ENCODE measurements around the gene AK5. TPM values are rescaled to one million over a fixed set of nuclear protein-coding genes. Genes with fewer than 3 reads are reported as not detected.
"Not testable (repeated sequence)": the region's sequence is repeated elsewhere in the genome, so short reads cannot be mapped to it uniquely, and the experiment has no call there.

AK5 gene
- total and polyA plus RNA-seq, 2 of the 4 experiments (the other 2 are of a cell fraction), result 22.5 to 25.8 TPM

DNA sequence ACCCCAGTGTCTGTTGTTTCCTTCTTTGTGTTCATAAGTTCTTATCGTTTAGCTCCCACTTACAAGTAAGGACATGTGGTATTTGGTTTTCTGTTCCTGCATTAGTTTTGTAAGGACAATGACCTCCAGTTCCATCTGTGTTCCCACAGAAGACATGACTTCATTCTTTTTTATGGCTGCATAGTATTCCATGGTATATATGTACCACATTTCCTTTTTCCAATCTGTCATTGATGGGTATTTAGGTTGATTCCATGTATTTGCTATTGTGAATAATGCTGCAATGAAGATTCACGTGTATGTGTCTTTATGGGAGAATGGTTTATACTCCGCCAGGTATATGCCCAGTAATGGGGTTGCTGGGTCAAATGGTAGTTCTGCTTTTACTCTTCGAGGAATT is 127.1 kb downstream of the AK5 start:
- H3K23ac ChIP-seq (ENCODE audit: low read depth, low read length); H2BK5ac ChIP-seq (ENCODE audit: low read depth, low read length, poor library complexity, severe bottlenecking): not testable (repeated sequence)

More for the DNA sequence above, 127.1 kb downstream of the AK5 start:
- Histone ChIP-seq H3K4ac (ENCODE audit: low read depth, low read length) (peak overlapping the region; percentile 32; the same call in 1 of the 2 replicates), H4K8ac (ENCODE audit: low read depth in 2 of 2, low read length in 2 of 2) (peak overlapping the region in 1 of 2 experiments; percentile 55; a peak in 1 of 4 replicates), H3K9me1 (ENCODE audit: insufficient read depth, low read length) (peaks cover 10% of the 10 kb centered on the region), H3K79me1 (ENCODE audit: low read depth in 1 of 2, low read length in 2 of 2) (peaks cover 5 to 52% of the 10 kb centered on the region in 2 experiments; a peak in 2 of 4 replicates), H2BK120ac (ENCODE audit: low read depth, low read length) (peak overlapping the region; percentile 44; the same call in 1 of the 2 replicates)
- intact Hi-C loops (cut with micrococcal nuclease); dilution Hi-C loops (cut with HindIII; ENCODE audit: low sequenced_read_pairs, unreplicated experiment); H3K9me3 ChIP-seq (ENCODE audit: control insufficient read depth, insufficient read depth, low read length); H4K91ac ChIP-seq (ENCODE audit: insufficient read depth, low read depth, low read length); H3K18ac ChIP-seq (ENCODE audit: low read depth, low read length); POLR2A ChIA-PET (ENCODE audit: unreplicated experiment); H2AK9ac ChIP-seq (replicated peaks; ENCODE audit: low read depth, low read length, poor library complexity); H2AK5ac ChIP-seq (ENCODE audit: low read depth, low read length); BruUV-seq (replicated peaks); H4K5ac ChIP-seq (ENCODE audit: low read depth, low read length); H3K4me2 ChIP-seq (ENCODE audit: low read depth, low read length); H3K4me3 ChIP-seq (ENCODE audit: insufficient read depth, low read depth, low read length); H3K27me3 ChIP-seq (ENCODE audit: control insufficient read depth, insufficient read depth, low read length); H3K4me1 ChIP-seq (ENCODE audit: control insufficient read depth, insufficient read depth, low read length); H4K20me1 ChIP-seq (ENCODE audit: insufficient read depth, low read length); DNase-seq; H2BK15ac ChIP-seq (ENCODE audit: low read depth, low read length); H2AFZ ChIP-seq (replicated peaks; ENCODE audit: low read length, poor library complexity); CTCF ChIA-PET; H3K9ac ChIP-seq (ENCODE audit: low read depth, low read length); H3K56ac ChIP-seq (ENCODE audit: extremely low read depth, insufficient read depth, low read length); in situ Hi-C loops (cut with MboI; ENCODE audit: low sequenced_read_pairs); H2BK20ac ChIP-seq (ENCODE audit: low read depth, low read length); H3K36me3 ChIP-seq (ENCODE audit: control insufficient read depth, insufficient read depth, low read length); H3K27ac ChIP-seq (ENCODE audit: insufficient read depth, low read length); H3K14ac ChIP-seq (replicated peaks; ENCODE audit: low read depth, low read length); ATAC-seq (ENCODE audit: low read depth): not testable (repeated sequence)
- no CpG with 5 or more reads among the region's 4 CpGs for WGBS, 2 experiments (ENCODE audit: extremely low coverage in 2 of 2, insufficient read length in 1 of 2)
